Esophagus muscularis mucosa (tissue), 4 donors: Measurements from ENCODE around the gene PKDREJ. TPM values are rescaled to one million over a fixed set of nuclear protein-coding genes. Genes with fewer than 3 reads are reported as not detected.
"Not testable (repeated sequence)": the region's sequence is repeated elsewhere in the genome, so short reads cannot be mapped to it uniquely, and the experiment has no call there.

ENCODE experiments used
- DNase-seq: peaks from one replicate; pipeline ENCODE4 v3.0.0-alpha.2; 2017; ENCODE audit errors: extremely low spot score
- H3K27ac ChIP-seq, 4 donors: fragments of 200-600 bp; sonication (generic); replicated peaks in 1 of 4; 1 replicate in 3 of 4; 2 replicates in 1 of 4; pipeline ENCODE4 v1.5.1; 2016 to 2019; ENCODE audit warnings: mild to moderate bottlenecking in 1 of 4
- H3K27me3 ChIP-seq, 4 donors: fragments of 200-600 bp; sonication (generic); one replicate each; pipeline versions ENCODE4 v1.5.1 to v1.6.0; 2016 to 2019
- H3K36me3 ChIP-seq, 4 donors: fragments of 200-600 bp; sonication (generic); one replicate each; pipeline ENCODE4 v1.5.1; 2016 to 2019
- H3K4me1 ChIP-seq, 4 donors: fragments of 200-600 bp; sonication (generic); one replicate each; pipeline ENCODE4 v1.5.1; 2016 to 2019
- H3K4me3 ChIP-seq, 4 donors: fragments of 200-600 bp; sonication (generic); 1 replicate in 2 of 4; 2 replicates in 2 of 4; pipeline ENCODE4 v1.5.1; 2016 to 2019; ENCODE audit warnings: mild to moderate bottlenecking in 4 of 4, moderate library complexity in 1 of 4
- H3K9me3 ChIP-seq, 4 donors: fragments of 200-600 bp; sonication (generic); 1 replicate in 3 of 4; 2 replicates in 1 of 4; pipeline ENCODE4 v1.5.1; 2016 to 2019
- EP300 ChIP-seq: sonication (generic); formaldehyde crosslinking; IDR thresholded peaks from one replicate; pipeline ENCODE4 v1.6.1; 2017; ENCODE audit warnings: antibody characterized with exemption
- POLR2A ChIP-seq: fragments of 450-650 bp; IDR thresholded peaks from one replicate; pipeline ENCODE4 v1.6.1; 2017; ENCODE audit warnings: antibody characterized with exemption, moderate library complexity, mild to moderate bottlenecking, low read depth
- POLR2AphosphoS5 ChIP-seq, 2 donors: sonication (generic); formaldehyde crosslinking; IDR thresholded peaks; one replicate each; pipeline ENCODE4 v1.6.1; 2017; ENCODE audit warnings: antibody characterized with exemption in 2 of 2
- WGBS: methylation state at CpG from one replicate; pipeline ENCODE4 v1.1.5; 2018; 5-methylcytosine and 5-hydroxymethylcytosine counted together
- intact Hi-C: fragments of 100-400 bp; cut with DNase I; formaldehyde crosslinking; loops from one replicate; pipeline ENCODE4 v1.15.1; 2023
- total RNA-seq, 4 donors: library from RNA; depleted of rRNA; stranded (reverse); fragments of >200 nt; gene quantifications; one replicate each; pipeline versions ENCODE4 v1.1.0 to v1.2.1, GENCODE V29; 2016
- TF ChIP-seq, protein P1 (sequence below), 3 experiments: fragments of 200-600 bp in 2 of 3; fragments of 450-650 bp in 1 of 3; sonication (generic) in 2 of 3; IDR thresholded peaks; one replicate each; pipeline ENCODE4 v1.5.1; 2017 to 2019; ENCODE audit warnings: antibody characterized with exemption in 3 of 3, mild to moderate bottlenecking in 2 of 3, moderate library complexity in 1 of 3

The PKDREJ gene
- total RNA-seq = under 1 TPM in 3 of 4 donors, not detected in 1; under 0.01 to 0.23 (median under 0.01) TPM

- DNase-seq = no peak
- Histone ChIP-seq H3K27ac (peak within 1 kb of the TSS in 2 of 4 donors; percentile 30 to 47), H3K36me3 (no peaks in the 10 kb centered on the region), H3K27me3 (no peaks in the 10 kb centered on the region), H3K9me3 (no peaks in the 10 kb centered on the region), H3K4me3 (peak within 1 kb of the TSS; percentile 44 to 61 (median 50)), H3K4me1 (peaks cover 15 to 34% (median 21%) of the 10 kb centered on the region in 4 donors)
- intact Hi-C loops = loop anchor here (10.0 kb wide), 1 partner anchor 118 kb away; no protein-coding TSS in a partner anchor
- 65% methylated on average over 8 of the region's 30 CpGs for WGBS
- TF ChIP-seq, protein P1, sequence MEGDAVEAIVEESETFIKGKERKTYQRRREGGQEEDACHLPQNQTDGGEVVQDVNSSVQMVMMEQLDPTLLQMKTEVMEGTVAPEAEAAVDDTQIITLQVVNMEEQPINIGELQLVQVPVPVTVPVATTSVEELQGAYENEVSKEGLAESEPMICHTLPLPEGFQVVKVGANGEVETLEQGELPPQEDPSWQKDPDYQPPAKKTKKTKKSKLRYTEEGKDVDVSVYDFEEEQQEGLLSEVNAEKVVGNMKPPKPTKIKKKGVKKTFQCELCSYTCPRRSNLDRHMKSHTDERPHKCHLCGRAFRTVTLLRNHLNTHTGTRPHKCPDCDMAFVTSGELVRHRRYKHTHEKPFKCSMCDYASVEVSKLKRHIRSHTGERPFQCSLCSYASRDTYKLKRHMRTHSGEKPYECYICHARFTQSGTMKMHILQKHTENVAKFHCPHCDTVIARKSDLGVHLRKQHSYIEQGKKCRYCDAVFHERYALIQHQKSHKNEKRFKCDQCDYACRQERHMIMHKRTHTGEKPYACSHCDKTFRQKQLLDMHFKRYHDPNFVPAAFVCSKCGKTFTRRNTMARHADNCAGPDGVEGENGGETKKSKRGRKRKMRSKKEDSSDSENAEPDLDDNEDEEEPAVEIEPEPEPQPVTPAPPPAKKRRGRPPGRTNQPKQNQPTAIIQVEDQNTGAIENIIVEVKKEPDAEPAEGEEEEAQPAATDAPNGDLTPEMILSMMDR (IDR thresholded peaks at IDR 0.05) = no peak
- no peak for TF ChIP-seq EP300
- no peak for TF ChIP-seq POLR2A
- TF ChIP-seq POLR2AphosphoS5 (IDR thresholded peaks at IDR 0.05) = no peak
Measured at GRCh38 chr22:46263216-46263590, at the start of gene PKDREJ. PKDREJ (minus strand) TSS chr22:46263343; CDS start chr22:46263322, 21 bp downstream.

DNA sequence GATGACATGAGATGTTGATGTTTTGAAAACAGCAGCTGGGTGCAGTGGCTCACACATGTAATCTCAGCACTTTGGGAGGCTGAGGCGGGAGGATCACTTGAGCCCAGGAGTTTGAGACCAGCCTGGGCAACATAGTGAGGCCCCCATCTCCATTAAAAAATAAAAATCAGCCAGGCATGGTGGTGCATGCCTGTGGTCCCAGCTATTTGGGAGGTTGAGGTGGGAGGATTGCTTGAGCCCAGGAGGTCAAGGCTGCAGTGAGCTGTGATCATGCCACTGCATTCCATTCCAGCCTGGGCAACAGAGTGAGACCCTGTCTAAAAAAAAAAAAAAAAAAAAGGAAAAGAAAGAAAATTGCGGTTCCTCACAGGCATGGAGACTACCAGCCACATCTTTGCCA, 49.7 kb upstream of the PKDREJ start:
- 100% methylated on average over 2 of the region's 2 CpGs for WGBS
- H3K4me3 ChIP-seq, H3K36me3 ChIP-seq, H3K27me3 ChIP-seq, H3K27ac ChIP-seq, DNase-seq, H3K4me1 ChIP-seq, H3K9me3 ChIP-seq: not testable (repeated sequence)
- intact Hi-C loops = loop anchor here (5.0 kb wide), 1 partner anchor 316 kb away; no protein-coding TSS in a partner anchor

DNA sequence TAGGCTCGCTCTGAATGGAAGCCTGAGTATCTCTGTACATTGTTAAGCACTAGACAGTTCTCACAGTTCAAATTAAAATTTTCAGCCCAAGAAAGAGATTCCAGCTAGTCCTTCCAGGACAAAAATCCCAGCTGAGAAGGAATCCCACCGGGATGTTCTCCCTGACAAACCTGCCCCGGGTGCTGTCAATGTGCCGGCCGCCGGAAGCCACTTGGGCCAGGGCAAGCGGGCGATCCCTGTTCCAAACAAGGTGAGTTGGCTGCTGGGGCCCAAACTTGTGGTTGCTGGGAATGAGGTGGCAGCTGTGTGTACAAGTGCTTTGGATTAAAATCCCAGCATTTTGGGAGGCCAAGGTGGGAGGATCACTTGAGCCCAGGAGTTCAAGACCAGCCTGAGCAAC, 48.9 kb upstream of the PKDREJ start:
- no peak for TF ChIP-seq POLR2A
- TF ChIP-seq EP300 = no peak
- TF ChIP-seq, protein P1 (IDR thresholded peaks at IDR 0.05) = no peak
- TF ChIP-seq POLR2AphosphoS5 (IDR thresholded peaks at IDR 0.05) = no peak
- H3K9me3 ChIP-seq = no peaks in the 10 kb centered on the region
- no peaks in the 10 kb centered on the region for H3K27me3 ChIP-seq
- no peaks in the 10 kb centered on the region for H3K4me1 ChIP-seq
- 98% methylated on average over 8 of the region's 8 CpGs for WGBS
- intact Hi-C loops = loop anchor here (5.0 kb wide), 1 partner anchor 315 kb away; no protein-coding TSS in a partner anchor
- no peaks in the 10 kb centered on the region for H3K36me3 ChIP-seq
- no peak for DNase-seq
- H3K27ac ChIP-seq = no peak overlapping the region
- H3K4me3 ChIP-seq = no peak overlapping the region

DNA sequence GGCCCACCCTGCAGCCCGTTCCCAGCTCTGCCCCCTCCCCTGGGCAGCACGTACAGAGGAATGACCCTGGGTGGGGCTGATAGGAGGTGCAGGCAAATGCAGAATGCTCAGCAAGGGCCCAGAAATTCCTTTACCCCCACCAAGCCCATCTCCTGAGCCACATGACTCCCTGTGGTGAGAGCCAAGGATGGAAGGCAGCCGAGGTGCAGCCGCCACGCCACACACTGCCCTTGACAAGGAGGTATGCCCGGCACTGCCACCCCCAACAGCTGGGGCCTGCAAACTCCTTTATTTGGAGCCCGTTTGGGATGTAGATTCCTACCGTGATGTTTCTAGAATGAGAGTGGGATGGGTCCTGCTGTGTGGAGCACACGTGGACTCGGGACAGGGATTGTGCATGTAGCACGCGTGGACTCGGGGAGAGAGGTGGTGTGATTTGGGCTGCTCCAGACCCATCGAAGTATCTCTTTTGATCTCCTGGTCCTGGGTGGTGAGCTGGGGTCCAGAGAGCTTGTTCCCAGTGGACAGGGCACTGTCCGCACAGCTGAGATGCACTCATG, 46.5 kb upstream of the PKDREJ start:
- TF ChIP-seq POLR2AphosphoS5 (IDR thresholded peaks at IDR 0.05) (no peak), POLR2A (no peak), EP300 (no peak)
- TF ChIP-seq, protein P1 (IDR thresholded peaks at IDR 0.05) = no peak
- DNase-seq = no peak
- no peak overlapping the region for H3K27ac ChIP-seq
- H3K4me1 ChIP-seq = no peaks in the 10 kb centered on the region
- intact Hi-C loops = loop anchor here (5.0 kb wide), 1 partner anchor 312 kb away; no protein-coding TSS in a partner anchor
- no peaks in the 10 kb centered on the region for H3K27me3 ChIP-seq
- WGBS = 91% methylated on average over 15 of the region's 15 CpGs
- H3K9me3 ChIP-seq = no peaks in the 10 kb centered on the region
- H3K36me3 ChIP-seq = no peaks in the 10 kb centered on the region
- H3K4me3 ChIP-seq = no peak overlapping the region

DNA sequence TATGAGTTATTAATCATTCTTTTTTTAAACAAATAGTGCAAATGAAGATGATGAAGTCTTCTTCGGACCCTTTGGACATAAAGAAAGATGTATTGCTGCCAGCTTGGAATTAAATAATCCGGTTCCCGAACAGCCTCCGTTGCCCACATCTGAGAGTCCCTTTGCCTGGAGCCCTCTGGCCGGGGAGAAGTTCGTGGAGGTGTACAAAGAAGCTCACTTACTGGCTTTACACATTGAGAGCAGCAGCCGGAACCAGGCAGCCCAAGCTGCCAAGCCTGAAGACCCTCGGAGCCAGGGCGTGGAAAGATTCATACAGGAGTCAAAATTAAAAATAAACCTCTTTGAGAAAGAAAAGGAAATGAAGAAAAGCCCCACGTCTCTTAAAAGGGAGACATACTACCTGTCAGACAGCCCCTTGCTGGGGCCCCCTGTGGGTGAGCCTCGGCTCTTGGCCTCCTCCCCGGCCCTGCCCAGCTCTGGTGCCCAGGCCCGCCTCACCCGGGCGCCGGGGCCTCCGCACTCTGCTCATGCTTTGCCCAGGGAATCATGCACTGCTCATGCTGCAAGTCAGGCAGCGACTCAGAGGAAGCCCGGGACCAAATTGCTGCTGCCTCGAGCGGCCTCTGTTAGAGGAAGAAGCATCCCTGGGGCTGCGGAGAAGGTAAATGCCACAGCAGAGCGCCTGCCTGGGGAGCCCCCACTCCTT, 45.3 kb upstream of the PKDREJ start:
- Histone ChIP-seq H3K27me3 (no peaks in the 10 kb centered on the region), H3K27ac (no peak overlapping the region), H3K4me1 (no peaks in the 10 kb centered on the region), H3K4me3 (no peak overlapping the region), H3K9me3 (no peaks in the 10 kb centered on the region), H3K36me3 (no peaks in the 10 kb centered on the region)
- intact Hi-C loops = no loop called here
- no peak for DNase-seq
- TF ChIP-seq, protein P1 (IDR thresholded peaks at IDR 0.05) = no peak
- TF ChIP-seq POLR2AphosphoS5 (IDR thresholded peaks at IDR 0.05) (no peak), EP300 (no peak), POLR2A (no peak)
- 76% methylated on average over 14 of the region's 23 CpGs for WGBS
